ENCODE measurements around the gene TSC22D2.

GRCh38 chr3:150508401-150508800, 100.3 kb downstream of the TSC22D2 start:
- TF ChIP-seq CTCF (IDR thresholded peaks at IDR 0.05), result no peak
- TF ChIP-seq POLR2A (IDR thresholded peaks at IDR 0.05), result no peak

Measured in thyroid gland (tissue), 4 donors.